HG03521 (cell line): ENCODE results near the gene SLC5A12.

Experiments used
- ATAC-seq: cut with Tn5 transposase; IDR thresholded peaks from one replicate; pipeline ENCODE4 v1.9.1; 2021; ENCODE audit warnings: mild to moderate bottlenecking, moderate library complexity; ENCODE audit not compliant: unreplicated experiment

SLC5A12 gene

DNA sequence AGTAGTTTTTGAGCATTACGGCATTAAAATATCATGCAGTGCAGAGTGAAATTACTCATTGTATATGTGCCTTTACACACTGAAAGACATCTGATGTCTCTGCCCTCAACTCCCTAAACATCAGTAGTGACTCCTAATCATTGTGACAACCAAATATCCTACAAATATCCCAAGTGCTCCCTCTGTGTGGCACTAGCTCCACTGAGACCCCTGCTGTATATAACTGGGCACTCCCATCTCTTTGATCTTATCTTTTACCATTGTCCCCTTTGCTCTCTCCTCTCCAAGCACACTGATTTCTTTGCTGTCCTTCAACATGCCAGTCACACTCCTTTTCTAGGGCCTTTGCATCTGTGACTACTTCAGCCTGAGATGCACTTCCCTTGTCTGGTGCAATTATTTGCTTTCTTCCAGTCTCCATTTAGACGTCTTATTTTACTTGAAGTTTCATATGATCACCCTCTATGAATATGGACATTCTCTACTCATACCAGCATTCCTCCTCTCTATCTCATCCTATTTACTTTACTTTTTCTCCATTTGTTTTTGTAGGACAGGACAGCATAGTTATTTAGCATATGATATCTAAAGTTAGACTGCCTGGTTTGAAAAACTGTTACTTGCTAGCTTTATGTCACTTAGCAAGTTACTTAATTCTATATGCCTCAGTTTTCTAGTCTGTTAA lies 2.4 kb downstream of the SLC5A12 start:
- no peak for ATAC-seq

DNA sequence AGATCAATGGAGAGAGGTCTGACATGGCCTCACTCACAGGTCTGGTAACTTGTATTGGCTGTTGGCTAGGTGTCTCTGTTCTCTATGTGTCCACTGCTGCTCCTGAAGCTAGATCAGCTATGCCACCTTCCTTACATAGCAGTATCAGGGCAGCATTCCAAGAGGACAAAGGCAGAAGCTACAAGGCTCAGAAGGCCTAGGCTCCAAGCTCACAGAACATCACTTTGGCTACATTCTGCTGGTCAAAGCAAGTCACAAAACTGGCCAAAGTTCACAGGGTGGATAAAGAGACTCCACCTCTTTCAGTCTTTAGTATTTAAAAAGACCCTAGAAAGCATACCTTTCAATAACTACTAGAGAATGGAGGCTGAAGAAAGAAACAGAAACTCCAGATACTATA lies 4.1 kb downstream of the SLC5A12 start:
- no peak for ATAC-seq

DNA sequence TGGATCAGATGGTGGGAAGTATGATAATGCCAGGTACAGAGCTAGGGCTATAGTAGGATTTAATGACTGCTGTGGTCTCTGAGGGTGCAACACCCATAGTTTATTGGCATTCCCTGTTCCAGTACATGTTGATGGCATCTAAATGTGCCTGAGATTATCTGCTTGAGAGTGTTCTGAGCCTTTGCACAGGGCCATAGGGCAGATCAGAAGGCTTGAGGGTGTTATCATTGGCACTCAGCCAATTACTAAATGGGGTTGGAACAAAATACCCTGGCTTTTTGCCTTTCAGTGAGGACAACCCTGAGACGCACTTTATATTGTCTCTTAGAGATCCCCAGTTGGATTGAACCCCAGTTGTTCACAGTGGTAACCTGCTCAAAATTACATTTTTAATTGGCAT lies 6.7 kb downstream of the SLC5A12 start:
- ATAC-seq, result no peak

DNA sequence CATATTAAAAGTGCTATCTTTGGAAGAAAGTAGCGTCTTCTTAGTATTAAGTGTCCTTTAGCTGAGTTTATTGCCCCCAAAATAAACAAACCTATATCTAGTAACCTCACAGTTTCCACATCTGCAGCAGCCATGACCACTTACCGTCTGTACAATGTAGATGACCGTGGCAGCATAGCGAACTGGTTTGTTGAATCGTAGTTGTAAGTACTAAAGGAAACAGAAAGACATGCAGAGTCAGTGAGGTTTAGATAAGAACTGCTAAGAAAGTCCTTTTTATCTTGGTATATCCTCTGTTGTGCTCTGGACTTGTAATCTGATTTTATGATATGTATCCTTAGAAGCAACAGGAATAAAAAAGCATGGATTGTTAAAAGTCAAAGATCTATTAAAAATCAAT lies 9.4 kb downstream of the SLC5A12 start:
- ATAC-seq, result no peak

DNA sequence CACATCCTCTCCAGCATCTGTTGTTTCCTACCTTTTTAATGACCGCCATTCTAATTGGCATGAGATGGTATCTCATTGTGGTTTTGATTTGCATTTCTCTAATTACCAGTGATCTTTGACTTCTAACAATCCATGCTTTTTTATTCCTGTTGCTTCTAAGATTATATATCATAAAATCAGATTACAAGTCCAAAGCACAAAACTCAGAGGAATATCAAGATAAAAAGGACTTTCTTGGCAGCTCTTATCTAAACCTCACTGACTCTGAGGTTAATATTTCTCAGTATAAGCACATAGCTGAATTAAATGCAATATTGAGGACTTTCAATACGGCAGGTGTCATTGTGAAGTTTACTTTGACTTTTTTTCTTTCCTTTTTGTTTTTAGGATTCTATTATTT lies 11.4 kb downstream of the SLC5A12 start:
- no peak for ATAC-seq

DNA sequence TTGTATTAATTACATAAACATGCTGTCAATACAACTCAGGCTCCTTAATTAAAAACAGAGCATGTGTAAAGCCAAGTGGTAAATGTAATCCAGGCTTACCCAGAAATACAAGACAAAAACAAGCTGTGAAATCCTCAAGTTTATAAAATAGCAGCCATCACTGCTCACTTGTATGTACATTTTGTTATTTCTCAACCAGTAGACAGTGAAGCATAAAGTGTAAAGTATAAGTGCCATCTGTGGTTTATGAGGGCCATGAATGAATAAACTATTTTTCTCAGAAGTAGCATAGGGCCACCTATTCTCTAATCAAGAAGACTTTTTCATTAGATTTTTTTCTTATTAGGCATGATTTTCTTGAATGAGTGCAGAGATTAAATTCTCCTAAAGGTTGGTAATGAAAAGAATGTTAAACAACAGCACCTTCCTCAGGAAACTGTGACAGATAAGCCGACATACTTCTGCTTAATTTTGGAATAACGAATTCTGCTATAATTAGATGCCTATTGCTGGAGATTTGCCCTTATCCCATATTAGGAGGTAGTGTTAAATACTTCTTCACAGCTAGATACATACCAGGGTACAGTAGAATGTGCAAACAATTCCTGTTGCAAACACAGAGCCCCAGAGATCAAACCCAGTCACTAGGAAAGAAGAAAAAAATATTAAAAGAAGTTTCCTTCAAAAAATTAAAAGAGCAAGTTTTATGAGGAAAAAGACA lies 13.0 kb downstream of the SLC5A12 start:
- no peak for ATAC-seq

DNA sequence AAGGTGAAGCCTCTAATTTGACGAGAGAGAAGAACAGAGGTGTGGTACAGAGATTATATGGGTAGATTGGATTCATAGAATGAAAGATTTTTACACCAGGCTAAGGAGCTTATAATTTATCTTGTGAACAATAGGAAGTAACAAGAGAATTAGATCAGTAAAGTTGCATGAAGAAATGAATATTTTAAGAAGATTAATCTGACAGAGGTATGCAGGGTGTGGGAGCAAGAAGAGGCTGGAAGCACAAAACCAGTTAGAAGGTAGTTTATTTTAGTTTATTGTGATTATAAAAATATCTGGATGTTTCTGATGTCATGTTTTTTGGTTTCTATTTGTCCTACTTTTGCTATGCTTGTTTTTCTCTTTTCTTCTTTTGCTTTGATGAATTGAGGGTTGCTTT lies 15.7 kb downstream of the SLC5A12 start:
- ATAC-seq, result no peak

DNA sequence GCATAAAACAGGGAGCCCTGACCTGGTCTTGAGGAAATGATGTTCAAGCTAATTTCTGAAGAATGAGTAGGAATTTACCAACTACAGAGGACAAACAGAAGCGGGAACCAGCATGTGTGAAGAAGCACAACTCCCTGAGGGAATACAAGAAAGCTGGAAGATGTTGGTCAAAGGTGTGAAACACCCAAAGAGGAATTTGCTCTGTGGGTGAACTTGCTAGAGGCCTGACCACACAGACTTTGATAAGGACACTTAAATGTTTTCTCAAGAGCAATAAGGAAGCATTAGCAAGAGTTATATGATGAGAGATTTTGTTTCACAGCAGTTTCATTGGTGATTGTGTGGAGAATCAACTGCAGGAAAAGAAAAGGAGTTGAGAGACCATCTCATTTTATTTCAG lies 17.6 kb downstream of the SLC5A12 start:
- no peak for ATAC-seq

DNA sequence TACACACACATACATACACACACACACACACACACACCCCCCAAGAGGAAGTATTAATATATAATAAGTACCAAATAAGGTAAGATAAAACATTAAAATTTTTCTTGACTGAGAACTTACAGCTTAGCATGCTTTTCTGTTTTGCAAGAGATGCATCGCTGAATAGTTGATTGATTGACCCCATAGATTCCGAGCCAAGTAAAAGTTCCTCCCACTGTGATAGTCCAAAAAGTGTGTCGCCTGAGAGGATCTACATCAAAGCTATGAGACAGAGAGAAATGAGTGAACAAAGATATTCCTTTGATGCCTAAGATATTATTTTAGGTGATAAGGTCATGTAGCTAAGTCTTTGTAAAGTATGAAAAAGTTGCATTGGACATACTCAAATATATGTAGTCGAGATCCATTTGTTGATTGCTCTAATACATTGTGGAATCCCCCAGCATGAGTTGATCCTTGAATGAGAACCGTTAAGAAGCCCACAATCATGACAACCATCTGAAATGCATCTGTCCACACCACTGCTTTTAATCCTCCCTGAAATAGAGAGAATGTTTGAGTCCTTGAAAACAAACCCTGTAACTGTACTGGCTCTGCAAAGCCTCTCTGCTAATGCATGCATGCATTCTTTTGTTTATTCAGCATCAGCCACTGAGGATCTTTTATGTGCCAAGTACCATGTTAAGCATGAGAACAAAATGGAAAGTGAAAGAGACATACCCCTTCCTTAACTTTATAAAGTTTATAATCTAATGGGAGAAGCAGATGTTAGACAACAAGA lies 18.3 kb downstream of the SLC5A12 start:
- no peak for ATAC-seq

DNA sequence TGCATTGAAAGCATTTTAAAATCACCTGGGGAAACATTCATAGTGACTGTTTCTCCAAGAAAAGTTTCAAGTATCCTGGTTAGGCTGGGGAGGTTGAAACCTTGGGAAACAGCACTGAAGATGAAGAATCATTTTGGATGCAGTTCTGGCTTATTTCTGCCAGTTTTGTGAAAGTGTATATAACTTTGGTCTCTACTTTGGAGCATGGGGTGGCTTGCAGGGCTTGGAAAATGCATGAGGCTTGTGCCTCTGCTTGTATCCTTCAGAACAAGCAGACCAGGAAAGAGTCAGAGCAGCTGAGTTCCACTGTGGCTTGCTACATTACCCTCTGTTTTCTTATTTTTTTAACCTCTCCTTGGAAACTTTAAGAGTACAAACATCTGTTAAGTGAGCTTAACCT lies 19.5 kb downstream of the SLC5A12 start:
- no peak for ATAC-seq

DNA sequence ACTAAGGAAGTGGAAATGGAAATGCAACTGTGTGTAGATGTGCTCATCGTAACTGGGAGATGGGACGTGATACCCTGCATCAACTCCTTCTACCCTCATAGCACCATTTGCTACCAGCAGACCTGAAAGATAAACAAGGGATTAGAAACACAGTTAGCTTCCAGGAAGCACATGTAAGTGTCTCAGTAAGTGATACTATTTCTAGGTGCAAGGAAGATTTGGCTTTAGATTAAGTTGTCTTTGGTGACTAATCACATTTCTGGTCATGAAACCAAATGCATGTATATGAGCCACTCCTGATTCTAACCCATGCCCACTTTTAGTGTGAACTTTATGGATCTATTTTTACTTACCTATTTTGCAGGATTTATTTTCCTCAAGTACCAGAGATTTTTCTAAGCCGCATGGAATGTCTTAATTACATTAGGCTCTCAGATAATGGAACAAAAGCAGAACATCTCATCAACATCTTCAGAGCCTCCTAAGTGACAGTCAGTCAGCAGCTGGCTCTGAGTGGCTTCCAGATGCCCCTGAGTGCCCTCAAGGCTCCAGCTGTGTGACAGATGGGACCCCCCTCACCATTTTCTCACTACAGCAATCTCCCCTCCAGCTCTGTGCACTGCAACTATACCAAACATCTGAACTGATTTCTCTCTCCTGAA lies 21.2 kb downstream of the SLC5A12 start:
- ATAC-seq, result no peak

DNA sequence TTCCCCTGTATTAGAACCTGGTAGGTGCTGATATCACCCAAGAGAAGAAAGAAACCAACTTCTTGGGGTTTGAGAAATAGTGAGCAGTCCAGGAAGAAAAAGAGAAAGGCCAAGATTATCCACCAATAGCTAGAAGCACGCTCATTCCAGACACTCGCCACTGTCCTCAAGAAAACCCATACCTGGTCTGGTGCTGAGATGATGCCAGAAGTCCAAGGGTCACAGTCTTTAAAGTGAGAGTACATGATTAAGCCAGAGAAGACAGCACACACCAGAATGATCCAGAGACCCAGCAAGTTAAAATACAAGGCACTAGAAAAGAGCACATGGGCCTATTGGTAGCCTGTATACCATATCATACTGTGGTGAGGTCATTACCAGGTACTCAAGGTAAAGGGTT lies 23.6 kb downstream of the SLC5A12 start:
- ATAC-seq, result no peak

DNA sequence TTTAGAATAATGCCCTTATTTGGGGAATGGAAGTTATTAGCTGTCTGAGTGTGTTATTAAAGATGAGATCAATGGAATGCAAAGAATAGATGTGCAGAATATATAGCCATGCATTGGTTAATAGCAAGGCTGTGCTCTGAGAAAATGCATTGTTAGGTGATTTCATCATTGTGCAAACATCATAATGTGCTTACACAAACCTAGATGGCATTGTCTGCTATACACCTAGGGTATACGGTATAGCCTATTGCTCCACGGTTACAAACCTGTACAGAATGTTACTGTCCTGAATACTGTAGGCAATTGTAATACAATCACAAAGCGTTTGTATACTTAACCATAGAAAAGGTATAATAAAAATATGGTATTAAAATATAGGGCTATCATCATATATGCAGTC lies 25.5 kb downstream of the SLC5A12 start:
- ATAC-seq, result no peak

DNA sequence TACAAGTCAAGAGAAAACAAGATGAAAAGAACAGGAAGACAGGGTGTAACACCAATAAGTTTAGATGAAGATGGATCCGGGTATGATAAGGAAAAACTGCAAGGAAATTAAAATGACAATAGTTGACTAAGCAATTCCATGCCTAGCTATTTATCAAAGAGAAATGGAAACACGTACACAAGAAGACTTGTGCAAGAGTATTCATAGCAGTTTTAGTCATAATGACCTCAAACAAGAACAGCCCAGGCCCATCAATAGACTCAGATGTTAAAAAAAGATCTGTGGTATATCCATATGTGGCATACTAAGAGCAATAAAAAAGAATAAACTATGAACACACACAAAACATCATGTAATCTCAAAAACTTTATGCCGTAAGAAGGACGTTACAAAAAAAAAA lies 33.2 kb downstream of the SLC5A12 start:
- no peak for ATAC-seq

DNA sequence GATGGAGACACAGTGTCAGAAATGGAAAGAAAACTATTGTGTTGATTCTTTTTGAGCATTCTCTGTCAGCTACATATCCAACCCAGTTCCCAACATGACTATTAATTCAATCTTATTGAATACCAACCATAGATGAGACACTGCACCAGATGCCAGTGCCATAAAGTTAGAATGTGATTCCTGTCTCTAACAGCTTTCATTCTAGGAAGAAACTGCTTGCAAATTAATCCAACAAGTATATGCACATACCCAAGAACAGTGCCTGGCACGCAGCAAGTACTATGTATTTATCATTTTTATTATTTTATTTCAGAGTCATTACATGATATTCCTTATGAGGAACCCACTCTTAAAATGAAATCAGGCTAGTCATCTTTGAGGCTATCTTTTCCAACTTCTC lies 34.5 kb downstream of the SLC5A12 start:
- ATAC-seq, result no peak

DNA sequence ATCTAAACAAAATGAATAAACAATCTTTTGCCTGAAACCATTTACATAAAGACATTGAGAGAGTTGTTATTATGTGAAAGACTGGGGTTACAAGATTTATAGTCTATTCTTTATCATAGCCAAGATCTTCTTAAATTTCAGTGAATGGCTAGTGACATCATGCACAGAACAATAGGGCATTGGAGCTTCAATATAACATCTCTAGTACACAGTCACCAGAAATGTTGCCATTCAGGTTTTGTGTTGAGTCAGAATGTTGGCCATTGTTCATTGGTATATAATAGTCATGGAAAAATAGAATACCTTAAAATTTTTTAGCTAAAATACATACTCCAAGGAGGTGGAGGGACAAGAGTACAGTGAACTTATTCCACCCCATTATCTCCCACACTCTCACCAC lies 44.3 kb downstream of the SLC5A12 start:
- no peak for ATAC-seq

DNA sequence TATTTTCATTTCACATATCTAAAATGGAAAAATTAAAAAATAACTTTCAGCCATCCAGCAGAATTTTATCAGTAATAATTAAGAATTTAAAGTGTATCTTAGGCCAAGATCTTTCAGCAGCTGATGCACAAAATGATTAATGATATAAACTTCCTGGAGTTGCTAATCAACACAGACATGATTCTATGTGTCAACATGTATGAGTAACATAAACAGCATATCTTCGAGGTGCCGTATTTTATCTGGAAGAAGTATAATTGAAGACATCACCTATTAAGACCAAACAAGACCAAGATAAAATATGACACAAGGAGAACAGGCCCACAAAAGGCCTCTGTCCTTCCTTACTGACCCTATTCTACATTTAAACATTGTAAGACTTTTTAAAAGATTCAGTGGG lies 45.2 kb downstream of the SLC5A12 start:
- ATAC-seq, result no peak

DNA sequence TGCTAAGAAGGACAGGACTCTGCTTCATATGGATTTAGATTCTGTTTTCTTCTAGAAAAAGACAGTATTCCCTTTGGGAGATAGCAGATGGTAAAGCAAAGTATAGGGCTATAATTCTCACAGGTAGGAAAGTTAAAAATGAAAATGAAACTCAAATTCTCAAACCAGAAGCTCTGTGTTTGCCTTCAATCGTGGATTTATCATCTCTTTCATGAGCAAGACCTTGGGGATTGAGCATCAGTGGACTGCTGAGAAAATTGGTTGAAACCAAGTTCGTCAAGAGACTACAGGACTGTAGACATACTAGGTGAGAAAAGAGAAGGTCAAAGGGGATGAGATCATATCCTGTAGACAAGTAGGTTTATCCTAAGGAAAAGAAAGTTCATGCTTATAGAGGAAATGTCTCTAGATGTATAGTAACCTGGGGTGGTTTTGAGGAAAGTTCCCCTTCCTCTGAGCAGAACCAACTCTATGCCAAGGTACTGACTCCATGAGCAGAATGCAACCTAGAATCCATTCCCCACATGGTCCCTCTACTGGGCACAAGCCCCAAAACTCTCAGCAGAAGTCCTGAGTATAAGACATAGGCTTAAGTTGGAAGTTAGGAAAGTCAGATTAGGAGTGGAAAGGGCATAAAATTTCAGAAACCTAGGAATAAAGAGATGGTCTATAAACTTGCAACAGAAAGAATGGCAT lies 46.5 kb downstream of the SLC5A12 start:
- ATAC-seq, result no peak

DNA sequence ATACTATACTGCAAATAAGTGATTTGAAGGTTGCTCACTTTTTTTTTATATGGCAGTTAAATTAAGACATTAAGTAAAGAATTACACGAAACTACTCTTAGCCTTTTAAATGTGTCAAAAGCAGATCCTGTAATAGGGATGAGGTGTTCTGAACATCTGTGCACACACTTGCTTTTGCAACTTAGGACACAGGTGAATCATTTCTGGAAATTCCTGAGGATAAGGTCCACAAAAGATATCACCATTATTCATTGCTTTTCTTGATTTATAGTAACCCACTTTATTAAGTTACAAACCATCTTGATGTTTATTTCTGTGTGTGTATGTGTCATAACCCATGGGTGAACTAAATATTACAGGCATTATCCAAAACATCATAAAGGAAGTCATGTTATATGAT lies 55.9 kb downstream of the SLC5A12 start:
- no peak for ATAC-seq

DNA sequence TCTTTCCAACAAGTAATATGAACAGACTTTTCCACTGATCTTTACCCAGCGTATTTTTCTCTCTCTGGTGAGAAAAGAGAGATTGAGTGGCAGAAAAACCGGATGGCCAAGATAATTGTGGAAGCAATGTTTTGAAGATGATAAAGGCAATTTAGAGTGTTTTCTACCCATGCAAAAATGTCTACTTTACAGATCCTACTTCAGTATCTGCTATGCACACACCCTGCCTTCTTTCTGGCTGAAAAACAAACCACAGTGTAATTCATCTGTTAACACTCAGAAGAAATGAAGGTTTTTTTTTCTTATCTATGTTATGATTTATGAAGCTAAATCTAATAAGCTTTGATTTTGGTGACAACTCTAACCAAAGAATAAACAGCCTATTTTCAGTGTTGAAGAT lies 56.8 kb downstream of the SLC5A12 start:
- ATAC-seq, result no peak

DNA sequence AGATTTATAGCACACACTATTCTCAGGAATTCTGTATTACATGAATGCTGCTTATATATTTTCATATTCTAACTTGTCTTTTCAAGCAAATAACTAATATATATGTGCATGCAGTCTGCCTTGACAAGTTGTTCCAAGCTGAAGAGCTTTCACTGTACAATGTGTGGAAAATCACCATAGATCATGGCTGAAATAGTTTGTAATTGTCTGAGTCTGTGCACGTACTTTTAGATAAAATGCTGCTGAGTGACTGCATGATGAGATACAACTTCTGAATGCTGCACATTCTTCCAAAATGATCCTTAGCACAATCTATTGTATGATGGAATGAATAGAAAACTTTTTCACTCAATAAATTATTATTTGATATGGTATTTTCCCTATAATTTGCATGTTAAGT lies 58.9 kb downstream of the SLC5A12 start:
- no peak for ATAC-seq
